Skeletal muscle tissue (tissue), 4 donors: Measurements from ENCODE around the gene TEKTIP1. TPM values are rescaled to one million over a fixed set of nuclear protein-coding genes. Genes with fewer than 3 reads are reported as not detected.
"Not testable (repeated sequence)": the region's sequence is repeated elsewhere in the genome, so short reads cannot be mapped to it uniquely, and the experiment has no call there.

Experiments used
- H3K27ac ChIP-seq: one replicate; pipeline ENCODE4 v1.7.0; 2013; ENCODE audit warnings: mild to moderate bottlenecking, low read depth, low read length, inconsistent platforms
- H3K27me3 ChIP-seq, 3 donors: one replicate each; pipeline ENCODE4 v1.7.0; 2013; ENCODE audit warnings: low read length in 3 of 3; ENCODE audit not compliant: control insufficient read depth in 3 of 3, insufficient read depth in 3 of 3
- H3K36me3 ChIP-seq, 3 donors: one replicate each; pipeline ENCODE4 v1.7.0; 2013; ENCODE audit warnings: low read length in 3 of 3; ENCODE audit not compliant: control insufficient read depth in 3 of 3, insufficient read depth in 3 of 3
- H3K4me1 ChIP-seq, 3 donors: one replicate each; pipeline ENCODE4 v1.7.0; 2013; ENCODE audit warnings: low read length in 3 of 3, mild to moderate bottlenecking in 3 of 3; ENCODE audit not compliant: control insufficient read depth in 3 of 3, insufficient read depth in 3 of 3
- H3K4me3 ChIP-seq, 3 donors: one replicate each; pipeline ENCODE4 v1.7.0; 2013; ENCODE audit warnings: low read length in 3 of 3
- H3K9ac ChIP-seq, 3 donors: one replicate each; pipeline ENCODE4 v1.7.0; 2013; ENCODE audit warnings: low read length in 3 of 3, mild to moderate bottlenecking in 3 of 3, moderate library complexity in 2 of 3, low read depth in 1 of 3
- H3K9me3 ChIP-seq, 3 donors: one replicate each; pipeline ENCODE4 v1.7.0; 2013; ENCODE audit warnings: low read length in 3 of 3; ENCODE audit not compliant: control insufficient read depth in 3 of 3
- total RNA-seq: library from RNA; depleted of rRNA; stranded (reverse); fragments of >200 nt; gene quantifications from one replicate; pipeline ENCODE4 v1.2.3, GENCODE V29; 2014
- donor health status: Osteomylitis.

Gene TEKTIP1
- total RNA-seq, 1 donor from 2014 or later = not detected

- peaks cover 54 to 56% (median 56%) of the 10 kb centered on the region in 3 donors for H3K36me3 ChIP-seq
Measured at GRCh38 chr19:3529299-3529698, 9.7 kb upstream of the TEKTIP1 start.

GRCh38 chr19:3530389-3530788 is 8.6 kb upstream of the TEKTIP1 start:
- no peak overlapping the region for H3K27ac ChIP-seq
- H3K36me3 ChIP-seq = peaks cover 55 to 58% (median 56%) of the 10 kb centered on the region in 3 donors
- H3K9ac ChIP-seq = no peak overlapping the region
- no peaks in the 10 kb centered on the region for H3K4me1 ChIP-seq
- H3K4me3 ChIP-seq = no peak overlapping the region
- no peaks in the 10 kb centered on the region for H3K9me3 ChIP-seq
- H3K27me3 ChIP-seq = no peaks in the 10 kb centered on the region

More at GRCh38 chr19:3529299-3529698, 9.7 kb upstream of the TEKTIP1 start:
- not testable (repeated sequence) for H3K9ac ChIP-seq, H3K4me3 ChIP-seq, H3K9me3 ChIP-seq, H3K27ac ChIP-seq, H3K4me1 ChIP-seq, H3K27me3 ChIP-seq

GRCh38 chr19:3531716-3532115 is 7.3 kb upstream of the TEKTIP1 start:
- peaks cover 55 to 61% (median 55%) of the 10 kb centered on the region in 3 donors for H3K36me3 ChIP-seq

GRCh38 chr19:3532154-3532786 is 6.7 kb upstream of the TEKTIP1 start:
- Histone ChIP-seq H3K9me3 (no peaks in the 10 kb centered on the region), H3K9ac (no peak overlapping the region), H3K4me1 (no peaks in the 10 kb centered on the region), H3K27ac (no peak overlapping the region), H3K36me3 (peaks cover 50 to 56% (median 50%) of the 10 kb centered on the region in 3 donors), H3K27me3 (no peaks in the 10 kb centered on the region), H3K4me3 (no peak overlapping the region)

More at GRCh38 chr19:3531716-3532115, 7.3 kb upstream of the TEKTIP1 start:
- no peak overlapping the region for H3K27ac ChIP-seq
- H3K9ac ChIP-seq = no peak overlapping the region
- no peaks in the 10 kb centered on the region for H3K27me3 ChIP-seq
- no peaks in the 10 kb centered on the region for H3K4me1 ChIP-seq
- no peak overlapping the region for H3K4me3 ChIP-seq
- H3K9me3 ChIP-seq = no peaks in the 10 kb centered on the region

GRCh38 chr19:3533033-3533432 is 5.9 kb upstream of the TEKTIP1 start:
- no peaks in the 10 kb centered on the region for H3K27me3 ChIP-seq
- no peak overlapping the region for H3K9ac ChIP-seq
- no peak overlapping the region for H3K27ac ChIP-seq
- H3K36me3 ChIP-seq = peaks cover 44 to 50% (median 45%) of the 10 kb centered on the region in 3 donors
- H3K4me3 ChIP-seq = no peak overlapping the region
- H3K4me1 ChIP-seq = no peaks in the 10 kb centered on the region
- H3K9me3 ChIP-seq = no peaks in the 10 kb centered on the region

- Histone ChIP-seq H3K4me3 (no peak overlapping the region), H3K27me3 (no peaks in the 10 kb centered on the region), H3K36me3 (peaks cover 40 to 50% (median 45%) of the 10 kb centered on the region in 3 donors), H3K27ac (no peak overlapping the region), H3K9me3 (no peaks in the 10 kb centered on the region), H3K4me1 (no peaks in the 10 kb centered on the region), H3K9ac (no peak overlapping the region)
Measured at GRCh38 chr19:3533563-3534216, 5.3 kb upstream of the TEKTIP1 start.

GRCh38 chr19:3534375-3535234 is 4.4 kb upstream of the TEKTIP1 start:
- H3K36me3 ChIP-seq = peaks cover 40 to 50% (median 43%) of the 10 kb centered on the region in 3 donors
- H3K27ac ChIP-seq = no peak overlapping the region
- no peaks in the 10 kb centered on the region for H3K27me3 ChIP-seq
- H3K4me1 ChIP-seq = no peaks in the 10 kb centered on the region
- no peaks in the 10 kb centered on the region for H3K9me3 ChIP-seq
- H3K4me3 ChIP-seq = no peak overlapping the region
- no peak overlapping the region for H3K9ac ChIP-seq

GRCh38 chr19:3535235-3535535 is 3.8 kb upstream of the TEKTIP1 start:
- H3K27ac ChIP-seq = no peak overlapping the region
- no peak overlapping the region for H3K4me3 ChIP-seq
- no peak overlapping the region for H3K9ac ChIP-seq
- no peaks in the 10 kb centered on the region for H3K9me3 ChIP-seq
- no peaks in the 10 kb centered on the region for H3K27me3 ChIP-seq
- H3K36me3 ChIP-seq = peaks cover 40 to 50% (median 43%) of the 10 kb centered on the region in 3 donors
- no peaks in the 10 kb centered on the region for H3K4me1 ChIP-seq

GRCh38 chr19:3535563-3535965 is 3.4 kb upstream of the TEKTIP1 start:
- Histone ChIP-seq H3K27ac (no peak overlapping the region), H3K9ac (no peak overlapping the region), H3K27me3 (no peaks in the 10 kb centered on the region), H3K9me3 (no peaks in the 10 kb centered on the region), H3K36me3 (peaks cover 39 to 47% (median 42%) of the 10 kb centered on the region in 3 donors), H3K4me3 (no peak overlapping the region), H3K4me1 (no peaks in the 10 kb centered on the region)

- Histone ChIP-seq H3K9ac (no peak overlapping the region), H3K9me3 (no peaks in the 10 kb centered on the region), H3K4me1 (no peaks in the 10 kb centered on the region)
Measured at GRCh38 chr19:3535981-3536380, 3.0 kb upstream of the TEKTIP1 start.

More at GRCh38 chr19:3535981-3536380, 3.0 kb upstream of the TEKTIP1 start:
- Histone ChIP-seq H3K4me3 (no peak overlapping the region), H3K36me3 (peaks cover 35 to 43% (median 37%) of the 10 kb centered on the region in 3 donors), H3K27me3 (no peaks in the 10 kb centered on the region), H3K27ac (no peak overlapping the region)
